Transverse colon (tissue), 3 donors: Measurements from ENCODE around the gene SFRP5.

ENCODE experiments used
- CTCF ChIP-seq, 5 experiments: fragments of 200-600 bp in 3 of 5; fragments of 450-650 bp in 2 of 5; sonication (generic) in 3 of 5; IDR thresholded peaks; 1 replicate in 2 of 5; 2 replicates in 3 of 5; pipeline ENCODE4 v1.5.1; 2016 to 2017; ENCODE audit warnings: antibody characterized with exemption in 5 of 5, inconsistent platforms in 3 of 5, mild to moderate bottlenecking in 2 of 5, moderate library complexity in 1 of 5
- POLR2A ChIP-seq: fragments of 450-650 bp; IDR thresholded peaks from one replicate; pipeline ENCODE4 v1.6.1; 2016; ENCODE audit warnings: antibody characterized with exemption, mild to moderate bottlenecking, moderate library complexity

GRCh38 chr10:97729014-97729413, 42.8 kb downstream of the SFRP5 start:
- TF ChIP-seq CTCF (IDR thresholded peaks at IDR 0.05) (no peak), POLR2A (no peak)
